HepG2 (cell line): ENCODE data around the gene ANKDD1A. TPM values are rescaled to one million over a fixed set of nuclear protein-coding genes. Genes with fewer than 3 reads are reported as not detected.
A peak's percentile ranks its signal among the peaks of the same experiment; 100 is the strongest.

Source experiments
- AFF4 ChIP-seq: sonication (generic); formaldehyde crosslinking; IDR thresholded peaks from 2 replicates; pipeline ENCODE4 v1.4.0; 2020; ENCODE audit warnings: missing genetic modification reagents
- FOXA1 ChIP-seq, 2 experiments: fragments of 450-650 bp in 1 of 2; sonication (generic) in 1 of 2; formaldehyde crosslinking in 1 of 2; IDR thresholded peaks; 2 replicates each; pipeline versions ENCODE4 v1.4.0 to v1.6.1; 2016 to 2020; ENCODE audit warnings: missing genetic modification reagents in 1 of 2
- HIC2 ChIP-seq: sonication (generic); formaldehyde crosslinking; IDR thresholded peaks from 2 replicates; pipeline ENCODE4 v1.9.0; 2022; ENCODE audit warnings: low read depth, missing genetic modification reagents
- HNRNPL ChIP-seq: fragments of 200-400 bp; formaldehyde crosslinking; IDR thresholded peaks from 2 replicates; pipeline ENCODE4 v1.6.1; 2017; ENCODE audit warnings: mild to moderate bottlenecking, low read depth, low read length
- HNRNPUL1 ChIP-seq: fragments of 200-400 bp; formaldehyde crosslinking; IDR thresholded peaks from 2 replicates; pipeline ENCODE4 v1.6.1; 2017; ENCODE audit warnings: low read depth, mild to moderate bottlenecking, low read length, moderate library complexity
- HOXA3 ChIP-seq: sonication (generic); formaldehyde crosslinking; IDR thresholded peaks from 2 replicates; pipeline ENCODE4 v1.5.0; 2020; ENCODE audit warnings: missing genetic modification reagents
- KDM4B ChIP-seq: sonication (generic); formaldehyde crosslinking; IDR thresholded peaks from 2 replicates; pipeline ENCODE4 v1.4.0; 2020; ENCODE audit warnings: missing genetic modification reagents
- ZBTB43 ChIP-seq: sonication (generic); formaldehyde crosslinking; conservative IDR thresholded peaks from 2 replicates; pipeline ENCODE4 v1.4.0; 2020; ENCODE audit warnings: missing genetic modification reagents
- ZNF687 ChIP-seq: sonication (generic); formaldehyde crosslinking; IDR thresholded peaks from 2 replicates; pipeline ENCODE4 v1.5.1; 2020; ENCODE audit warnings: mild to moderate bottlenecking, missing genetic modification reagents, moderate library complexity
- polyA plus RNA-seq, 8 experiments: library from polyadenylated mRNA; depleted of rRNA in 3 of 8; stranded (reverse) in 7 of 8; unstranded in 1 of 8; fragments of >200 nt; fragmentation: Illumina TruSeq in 4 of 8; extraction: Trizol in 4 of 8; gene quantifications; 2 replicates each; pipeline versions ENCODE4 v1.2.1 to v1.2.3, GENCODE V29; 2011 to 2016; ENCODE audit warnings: low read depth in 4 of 8, missing spikeins in 1 of 8, mixed read lengths in 1 of 8; ENCODE audit not compliant: insufficient read depth in 1 of 8
- total RNA-seq, 5 experiments: library from RNA; depleted of rRNA; stranded (reverse); fragments of >200 nt; fragmentation: Illumina TruSeq; extraction: Trizol; gene quantifications; 2 replicates each; pipeline ENCODE4 v1.2.3, GENCODE V29; 2016; ENCODE audit warnings: low read depth in 1 of 5
- TF ChIP-seq, protein P1 (sequence below): sonication (generic); formaldehyde crosslinking; IDR thresholded peaks from 2 replicates; pipeline ENCODE4 v1.9.0; 2021; ENCODE audit warnings: missing genetic modification reagents, borderline replicate concordance
- TF ChIP-seq, protein P2 (sequence below): fragments of 450-650 bp; IDR thresholded peaks from 2 replicates; pipeline ENCODE4 v1.6.1; 2016

Gene ANKDD1A
- total and polyA plus RNA-seq, 2 of the 13 experiments (the other 11 are each of a cell fraction or from before 2014, with no cell fraction given), result 0.11 to 0.48 TPM

- TF ChIP-seq, protein P1, sequence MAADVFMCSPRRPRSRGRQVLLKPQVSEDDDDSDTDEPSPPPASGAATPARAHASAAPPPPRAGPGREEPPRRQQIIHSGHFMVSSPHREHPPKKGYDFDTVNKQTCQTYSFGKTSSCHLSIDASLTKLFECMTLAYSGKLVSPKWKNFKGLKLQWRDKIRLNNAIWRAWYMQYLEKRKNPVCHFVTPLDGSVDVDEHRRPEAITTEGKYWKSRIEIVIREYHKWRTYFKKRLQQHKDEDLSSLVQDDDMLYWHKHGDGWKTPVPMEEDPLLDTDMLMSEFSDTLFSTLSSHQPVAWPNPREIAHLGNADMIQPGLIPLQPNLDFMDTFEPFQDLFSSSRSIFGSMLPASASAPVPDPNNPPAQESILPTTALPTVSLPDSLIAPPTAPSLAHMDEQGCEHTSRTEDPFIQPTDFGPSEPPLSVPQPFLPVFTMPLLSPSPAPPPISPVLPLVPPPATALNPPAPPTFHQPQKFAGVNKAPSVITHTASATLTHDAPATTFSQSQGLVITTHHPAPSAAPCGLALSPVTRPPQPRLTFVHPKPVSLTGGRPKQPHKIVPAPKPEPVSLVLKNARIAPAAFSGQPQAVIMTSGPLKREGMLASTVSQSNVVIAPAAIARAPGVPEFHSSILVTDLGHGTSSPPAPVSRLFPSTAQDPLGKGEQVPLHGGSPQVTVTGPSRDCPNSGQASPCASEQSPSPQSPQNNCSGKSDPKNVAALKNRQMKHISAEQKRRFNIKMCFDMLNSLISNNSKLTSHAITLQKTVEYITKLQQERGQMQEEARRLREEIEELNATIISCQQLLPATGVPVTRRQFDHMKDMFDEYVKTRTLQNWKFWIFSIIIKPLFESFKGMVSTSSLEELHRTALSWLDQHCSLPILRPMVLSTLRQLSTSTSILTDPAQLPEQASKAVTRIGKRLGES (CRISPR knock-in tag), result peak; percentile 71; the same call in 1 of the 2 replicates
- TF ChIP-seq AFF4 (CRISPR knock-in tag) (no peak), HOXA3 (peak; percentile 70), HIC2 (peak; percentile 35; the same call in 1 of the 2 replicates), ZBTB43 (CRISPR knock-in tag) (peak; percentile 73; the same call in 1 of the 2 replicates), HNRNPL (no peak), ZNF687 (CRISPR knock-in tag) (peak; percentile 82), HNRNPUL1 (no peak), KDM4B (CRISPR knock-in tag) (no peak), FOXA1 (IDR thresholded peaks at IDR 0.05) (no peak), FOXA1 (CRISPR knock-in tag; IDR thresholded peaks at IDR 0.05) (no peak)
- TF ChIP-seq, protein P2, sequence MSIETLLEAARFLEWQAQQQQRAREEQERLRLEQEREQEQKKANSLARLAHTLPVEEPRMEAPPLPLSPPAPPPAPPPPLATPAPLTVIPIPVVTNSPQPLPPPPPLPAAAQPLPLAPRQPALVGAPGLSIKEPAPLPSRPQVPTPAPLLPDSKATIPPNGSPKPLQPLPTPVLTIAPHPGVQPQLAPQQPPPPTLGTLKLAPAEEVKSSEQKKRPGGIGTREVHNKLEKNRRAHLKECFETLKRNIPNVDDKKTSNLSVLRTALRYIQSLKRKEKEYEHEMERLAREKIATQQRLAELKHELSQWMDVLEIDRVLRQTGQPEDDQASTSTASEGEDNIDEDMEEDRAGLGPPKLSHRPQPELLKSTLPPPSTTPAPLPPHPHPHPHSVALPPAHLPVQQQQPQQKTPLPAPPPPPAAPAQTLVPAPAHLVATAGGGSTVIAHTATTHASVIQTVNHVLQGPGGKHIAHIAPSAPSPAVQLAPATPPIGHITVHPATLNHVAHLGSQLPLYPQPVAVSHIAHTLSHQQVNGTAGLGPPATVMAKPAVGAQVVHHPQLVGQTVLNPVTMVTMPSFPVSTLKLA, result peak; percentile 95
Observed at GRCh38 chr15:64989416-64990167, 77.9 kb downstream of the ANKDD1A start, which contains the start of gene SPG21 (continued).
